Testis (tissue), 2 donors: ENCODE data around the gene ACACB.

Experiments
- POLR2A ChIP-seq: fragments of 450-650 bp; IDR thresholded peaks from one replicate; pipeline ENCODE4 v1.6.1; 2017; ENCODE audit warnings: antibody characterized with exemption, mild to moderate bottlenecking, moderate library complexity
- TF ChIP-seq, protein P1 (sequence below), 3 experiments: fragments of 450-650 bp in 2 of 3; fragments of 200-600 bp in 1 of 3; sonication (generic) in 1 of 3; IDR thresholded peaks; one replicate each; pipeline ENCODE4 v1.5.1; 2016 to 2019; ENCODE audit warnings: antibody characterized with exemption in 3 of 3, mild to moderate bottlenecking in 2 of 3, moderate library complexity in 1 of 3

- TF ChIP-seq, protein P1, sequence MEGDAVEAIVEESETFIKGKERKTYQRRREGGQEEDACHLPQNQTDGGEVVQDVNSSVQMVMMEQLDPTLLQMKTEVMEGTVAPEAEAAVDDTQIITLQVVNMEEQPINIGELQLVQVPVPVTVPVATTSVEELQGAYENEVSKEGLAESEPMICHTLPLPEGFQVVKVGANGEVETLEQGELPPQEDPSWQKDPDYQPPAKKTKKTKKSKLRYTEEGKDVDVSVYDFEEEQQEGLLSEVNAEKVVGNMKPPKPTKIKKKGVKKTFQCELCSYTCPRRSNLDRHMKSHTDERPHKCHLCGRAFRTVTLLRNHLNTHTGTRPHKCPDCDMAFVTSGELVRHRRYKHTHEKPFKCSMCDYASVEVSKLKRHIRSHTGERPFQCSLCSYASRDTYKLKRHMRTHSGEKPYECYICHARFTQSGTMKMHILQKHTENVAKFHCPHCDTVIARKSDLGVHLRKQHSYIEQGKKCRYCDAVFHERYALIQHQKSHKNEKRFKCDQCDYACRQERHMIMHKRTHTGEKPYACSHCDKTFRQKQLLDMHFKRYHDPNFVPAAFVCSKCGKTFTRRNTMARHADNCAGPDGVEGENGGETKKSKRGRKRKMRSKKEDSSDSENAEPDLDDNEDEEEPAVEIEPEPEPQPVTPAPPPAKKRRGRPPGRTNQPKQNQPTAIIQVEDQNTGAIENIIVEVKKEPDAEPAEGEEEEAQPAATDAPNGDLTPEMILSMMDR (IDR thresholded peaks at IDR 0.05) = no peak
- no peak for TF ChIP-seq POLR2A
These were observed 148.7 kb downstream of the ACACB start for GRCh38 chr12:109264943-109265650.
